GM19328 (cell line): ENCODE measurements around the gene FAM117B.
"Not testable (repeated sequence)": the region's sequence is repeated elsewhere in the genome, so short reads cannot be mapped to it uniquely, and the experiment has no call there.

Source experiments
- ATAC-seq: cut with Tn5 transposase; IDR thresholded peaks from one replicate; pipeline ENCODE4 v1.9.1; 2021; ENCODE audit warnings: mild to moderate bottlenecking, moderate library complexity; ENCODE audit not compliant: unreplicated experiment

FAM117B gene

GRCh38 chr2:202636213-202636513, 1.4 kb downstream of the FAM117B start:
- peak; percentile 2 for ATAC-seq

GRCh38 chr2:202638721-202639120, 4.0 kb downstream of the FAM117B start:
- no peak for ATAC-seq

GRCh38 chr2:202639231-202639630, 4.5 kb downstream of the FAM117B start:
- no peak for ATAC-seq

DNA sequence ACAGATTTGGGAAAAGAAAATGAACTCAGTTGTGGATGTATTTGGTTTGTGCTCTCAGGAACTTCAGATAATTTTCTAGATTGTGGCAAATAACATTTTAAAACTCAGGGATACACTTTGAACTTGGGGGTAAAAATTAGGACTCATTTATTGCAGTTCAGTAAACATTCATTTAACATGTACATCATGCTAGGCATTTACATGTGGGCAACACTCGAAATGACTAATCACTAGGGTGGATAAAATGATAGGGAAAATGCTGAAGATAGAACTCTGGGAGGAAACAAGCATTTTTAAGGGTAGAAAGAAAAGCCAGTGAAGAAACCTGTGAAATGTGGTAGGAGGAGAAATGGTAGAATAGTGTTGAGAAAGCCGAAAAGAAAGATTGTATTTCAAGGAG, 7.8 kb downstream of the FAM117B start:
- ATAC-seq, result no peak

DNA sequence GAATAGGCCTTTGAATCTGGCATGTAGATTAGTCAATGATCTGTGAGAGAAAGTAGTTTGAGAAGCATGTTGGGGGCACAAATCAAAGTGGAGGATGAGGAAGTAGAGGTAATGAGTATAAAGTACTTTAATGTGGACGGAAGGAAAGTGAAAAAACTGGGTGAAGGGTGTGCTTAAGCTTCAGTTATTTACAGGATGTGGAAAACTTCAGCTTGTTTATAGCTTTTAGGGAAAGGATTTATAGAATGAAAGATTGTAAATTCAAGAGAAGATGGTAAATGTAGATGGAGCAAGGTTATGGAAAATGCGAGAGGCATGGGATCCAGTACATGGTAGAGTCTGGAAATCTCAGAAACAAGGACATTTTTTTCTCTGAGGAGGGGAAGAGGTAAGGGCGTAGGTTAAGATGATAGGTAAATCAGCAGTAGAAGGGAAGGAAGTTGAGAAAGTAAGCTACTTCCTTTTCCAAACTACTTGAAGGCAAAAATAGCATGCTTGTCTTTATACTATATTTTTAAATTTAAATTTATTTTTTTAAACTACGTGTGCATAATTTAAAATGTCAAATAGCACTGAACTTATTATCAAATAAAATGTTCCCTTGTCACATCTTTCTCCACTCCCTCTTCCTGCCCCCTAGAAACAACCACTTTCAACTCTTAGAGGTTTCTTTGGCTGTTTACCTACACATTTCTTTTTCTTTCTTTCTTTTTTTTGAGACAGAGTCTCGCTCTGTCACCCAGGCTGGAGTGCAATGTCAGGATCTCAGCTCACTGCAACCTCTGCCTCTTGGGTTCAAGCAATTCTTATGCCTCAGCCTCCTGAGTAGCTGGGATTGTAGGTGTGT, 8.5 kb downstream of the FAM117B start:
- ATAC-seq, result no peak

GRCh38 chr2:202652119-202652518, 17.4 kb downstream of the FAM117B start:
- no peak for ATAC-seq

DNA sequence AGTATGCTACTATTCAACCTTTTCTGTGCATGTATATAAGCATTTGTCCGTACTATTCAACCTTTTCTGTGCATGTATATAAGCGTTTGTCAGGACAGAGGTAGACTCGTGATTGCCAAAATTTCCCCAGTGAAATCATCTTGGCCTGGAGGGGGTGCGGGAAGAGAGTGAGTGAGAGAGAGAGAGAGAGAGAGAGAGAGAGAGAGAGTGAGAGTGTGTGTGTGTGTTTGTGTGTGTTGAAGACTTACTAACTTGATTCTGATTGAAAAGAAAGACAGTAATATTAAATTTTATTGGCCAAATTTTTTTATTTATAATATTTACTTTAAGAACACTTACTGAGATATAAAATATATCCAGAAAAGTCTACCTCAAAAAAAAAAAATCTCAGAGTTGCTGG, 19.1 kb downstream of the FAM117B start:
- ATAC-seq, result no peak

DNA sequence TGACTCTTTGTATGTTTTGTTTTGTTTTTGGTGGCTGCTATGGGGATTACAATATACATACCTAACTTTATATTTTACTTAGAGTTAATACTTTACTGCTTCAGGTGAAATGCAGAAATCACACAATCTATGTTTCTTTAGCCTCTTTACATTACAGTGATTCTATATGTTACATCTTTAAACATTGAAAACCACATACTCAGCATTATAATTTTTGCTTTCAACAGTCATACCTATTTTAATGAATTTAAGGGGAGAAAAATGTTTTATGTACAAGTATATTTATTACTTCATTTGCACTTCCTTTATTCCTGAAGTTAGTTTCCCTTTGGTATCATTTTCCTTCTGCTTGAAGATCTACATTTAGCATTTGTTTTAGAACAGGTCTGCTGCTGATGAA, 23.1 kb downstream of the FAM117B start:
- ATAC-seq, result no peak

- ATAC-seq, result no peak
Measured at GRCh38 chr2:202660796-202661195, 26.0 kb downstream of the FAM117B start.

DNA sequence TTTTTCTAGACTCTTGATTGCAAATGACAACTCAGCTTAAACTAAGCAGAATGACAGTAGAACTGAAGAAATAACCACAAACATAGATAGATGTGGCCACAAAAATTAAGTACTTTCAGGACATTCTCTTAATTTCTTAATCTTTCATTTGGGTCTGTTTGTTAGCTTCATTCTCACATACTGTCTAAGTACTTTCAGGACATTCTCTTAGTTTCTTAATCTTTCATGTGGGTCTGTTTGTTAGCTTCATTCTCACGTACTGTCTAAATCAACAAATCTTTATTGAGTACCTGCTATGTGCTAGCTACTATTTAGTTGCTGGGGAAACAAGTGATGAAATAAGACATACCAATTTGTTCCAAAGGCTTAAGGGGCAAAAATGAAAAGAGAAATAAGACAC, 35.1 kb downstream of the FAM117B start:
- ATAC-seq, result no peak

DNA sequence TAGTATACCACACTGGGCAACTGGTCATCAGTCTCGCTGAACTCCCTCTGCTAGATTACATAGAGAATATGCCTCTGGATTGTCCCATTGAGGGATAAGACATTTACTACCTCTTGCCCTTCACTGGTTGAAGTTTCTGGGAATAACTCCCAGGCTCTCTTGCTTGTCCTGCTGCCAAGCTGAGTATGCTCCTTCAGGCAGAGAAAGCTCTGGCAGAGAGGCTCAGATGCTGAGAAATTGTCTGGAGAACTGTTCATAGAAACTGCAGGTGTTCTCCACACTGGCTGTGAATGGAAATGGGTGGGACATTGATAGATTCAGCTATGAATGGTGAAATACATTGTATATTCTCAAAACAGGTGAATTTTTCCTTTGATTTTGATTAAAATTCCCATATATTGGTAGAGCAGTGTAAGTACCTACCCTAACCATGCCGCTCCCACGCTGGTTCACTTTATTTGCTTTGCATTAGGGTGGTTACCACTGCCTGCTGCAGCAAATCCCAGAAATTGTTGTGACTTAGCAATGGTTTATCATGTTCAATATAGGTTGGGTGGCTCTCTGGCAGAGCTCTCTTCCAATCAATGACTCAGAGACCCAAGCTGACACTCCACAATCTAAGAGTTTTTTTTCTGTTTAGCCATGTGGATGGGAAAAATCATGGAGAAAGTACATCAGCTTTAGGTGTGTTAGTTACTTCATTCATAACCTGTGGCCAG, 36.7 kb downstream of the FAM117B start:
- ATAC-seq, result no peak

- not testable (repeated sequence) for ATAC-seq
Measured at GRCh38 chr2:202675097-202675496, 40.3 kb downstream of the FAM117B start.

DNA sequence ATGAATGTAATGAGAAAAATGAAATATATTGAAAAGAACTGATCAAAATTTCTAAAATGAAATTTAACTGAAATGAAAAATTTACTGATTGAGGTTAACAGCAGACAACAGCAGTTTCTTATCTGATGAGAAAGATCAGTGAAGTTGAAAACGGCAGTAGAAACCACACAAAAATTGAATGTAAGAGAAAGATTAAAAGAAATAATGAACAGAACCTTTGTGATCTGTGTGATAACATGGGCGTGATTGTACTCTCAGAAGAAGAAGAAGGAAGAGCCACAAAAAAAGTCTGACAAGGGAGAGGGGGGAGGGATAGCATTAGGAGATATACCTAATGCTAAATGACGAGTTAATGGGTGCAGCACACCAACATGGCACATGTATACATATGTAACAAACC, 45.2 kb downstream of the FAM117B start:
- no peak for ATAC-seq

DNA sequence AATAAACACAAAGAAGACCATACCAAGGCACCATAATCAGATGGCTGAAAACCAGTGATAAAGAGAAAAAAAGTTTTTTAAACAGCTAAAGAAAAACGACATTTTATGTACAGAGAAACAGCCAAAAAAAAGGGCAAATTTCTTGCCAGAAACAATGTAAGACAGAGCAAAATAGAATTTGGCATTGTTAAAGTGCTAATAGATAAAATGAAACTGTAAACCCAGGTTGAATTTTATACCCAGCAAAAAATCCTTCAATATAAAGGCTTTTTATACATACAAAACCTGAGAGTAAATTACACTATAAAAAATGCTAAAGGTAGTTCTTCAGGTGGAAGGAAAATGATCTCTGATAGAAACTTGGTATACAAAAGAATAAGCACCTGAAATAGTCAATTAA, 45.7 kb downstream of the FAM117B start:
- no peak for ATAC-seq

GRCh38 chr2:202681688-202682205, 47.0 kb downstream of the FAM117B start:
- no peak for ATAC-seq

GRCh38 chr2:202682274-202682673, 47.5 kb downstream of the FAM117B start:
- no peak for ATAC-seq

GRCh38 chr2:202687276-202687675, 52.5 kb downstream of the FAM117B start:
- no peak for ATAC-seq

GRCh38 chr2:202689459-202689858, 54.7 kb downstream of the FAM117B start:
- ATAC-seq, result no peak

DNA sequence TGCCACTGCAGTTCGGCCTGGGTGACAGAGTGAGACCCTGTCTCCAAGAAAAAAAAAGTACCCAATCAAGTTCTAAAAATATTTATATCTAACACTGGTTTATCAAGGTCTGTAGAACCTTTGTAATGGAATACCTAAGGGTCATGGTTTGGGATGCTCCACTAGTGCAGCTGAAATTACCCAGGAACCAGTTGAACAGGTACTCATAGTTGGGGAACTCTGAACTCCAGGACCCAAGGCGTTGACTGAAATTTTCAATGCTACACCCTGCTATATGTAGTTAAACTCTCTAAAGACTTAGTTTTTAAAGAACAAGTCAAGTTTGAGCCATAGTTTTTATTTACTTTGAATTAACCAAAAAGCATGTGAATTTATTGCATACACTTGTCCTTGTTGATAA, 55.1 kb downstream of the FAM117B start:
- no peak for ATAC-seq

GRCh38 chr2:202690321-202690900, 55.6 kb downstream of the FAM117B start:
- no peak for ATAC-seq

GRCh38 chr2:202693503-202693902, 58.7 kb downstream of the FAM117B start:
- no peak for ATAC-seq

DNA sequence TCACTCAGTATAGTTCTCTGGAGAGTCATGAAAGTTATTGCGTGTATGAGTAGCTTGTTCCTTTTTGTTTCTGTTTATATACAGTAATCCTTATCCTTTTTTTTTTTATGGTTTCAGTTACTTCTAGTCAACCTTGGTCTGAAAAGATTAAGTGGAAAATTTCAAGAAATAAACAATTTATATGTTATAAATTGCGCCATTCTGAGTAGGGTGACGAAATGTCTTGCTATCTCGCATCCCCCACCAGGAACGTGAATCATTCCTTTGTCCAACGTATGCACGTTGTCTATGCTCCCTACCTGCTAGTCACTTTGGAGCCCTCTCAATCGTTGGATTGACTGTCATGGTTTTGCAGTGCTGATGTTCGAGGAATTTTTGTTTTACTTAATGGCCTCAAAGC, 60.4 kb downstream of the FAM117B start:
- no peak for ATAC-seq
